ENCODE results near the gene INPP5A.
"Not testable (repeated sequence)": the region's sequence is repeated elsewhere in the genome, so short reads cannot be mapped to it uniquely, and the experiment has no call there.

Gene INPP5A

GRCh38 chr10:132565516-132566209 is 28.1 kb downstream of the INPP5A start:
- DNase-seq: no peak

- no peak for DNase-seq
Observed at GRCh38 chr10:132566892-132567291, 29.3 kb downstream of the INPP5A start.

DNA sequence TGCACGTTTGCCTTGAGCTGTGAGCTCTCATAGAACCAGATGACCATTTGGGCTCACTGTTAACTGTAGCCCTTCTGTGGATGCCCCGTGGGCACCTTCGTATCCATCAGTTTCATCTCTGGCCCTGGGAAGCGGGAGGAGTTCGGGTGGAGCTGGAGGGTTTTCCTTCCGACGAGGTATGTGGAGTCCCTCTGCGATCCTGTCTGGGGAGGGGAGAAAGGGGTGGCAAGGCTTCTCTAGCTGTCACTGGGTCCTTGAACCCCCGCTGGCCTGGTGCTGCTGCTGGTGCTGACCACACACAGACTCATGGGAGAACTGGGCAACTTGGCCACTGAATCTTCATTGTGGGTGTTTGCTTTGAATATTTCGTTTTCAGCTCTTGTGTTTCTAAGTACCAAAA is 32.7 kb downstream of the INPP5A start:
- no peak for DNase-seq

DNA sequence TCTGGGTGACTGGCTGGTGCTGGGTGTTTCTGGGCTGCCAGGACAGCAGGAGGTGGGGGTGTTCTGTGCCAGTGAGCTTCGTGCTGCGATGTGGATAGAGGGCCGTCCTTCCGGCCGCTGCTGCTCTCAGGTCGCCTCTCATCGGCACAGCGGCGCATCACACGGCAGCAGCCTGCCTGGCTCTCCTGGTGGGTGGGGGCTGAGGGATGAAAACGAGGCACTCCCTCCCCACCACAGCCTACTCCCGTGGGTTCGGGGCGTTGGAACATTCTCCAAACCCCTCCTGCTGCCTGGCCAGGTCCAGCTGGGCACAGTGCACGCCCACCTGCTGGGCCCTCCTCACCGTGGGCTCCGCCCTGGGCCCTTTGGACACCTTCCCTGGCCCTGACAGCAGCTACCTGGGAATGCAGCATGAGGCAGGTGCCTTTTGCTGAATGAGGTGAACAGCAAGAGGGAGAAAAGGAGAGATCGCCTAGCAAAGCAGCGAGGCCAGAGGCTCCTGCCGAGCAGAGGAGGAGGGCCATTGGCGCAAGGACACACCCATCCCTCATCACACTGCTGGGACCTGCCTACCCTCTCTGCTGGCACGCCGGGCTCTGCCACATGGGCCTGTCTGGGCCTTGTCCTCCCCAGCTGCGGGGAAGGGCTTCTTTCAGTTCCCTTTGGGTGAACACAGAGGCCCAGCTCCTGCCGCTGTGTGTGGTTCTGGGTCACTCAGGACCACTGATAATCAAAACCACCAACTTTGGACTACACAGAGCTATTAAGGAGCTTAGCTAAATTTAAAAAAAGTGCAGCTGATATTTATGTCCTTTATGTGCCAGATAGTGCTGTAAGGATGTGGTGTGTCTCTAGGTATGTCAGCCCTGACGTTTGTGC is 33.4 kb downstream of the INPP5A start:
- DNase-seq: no peak

GRCh38 chr10:132571650-132572544 is 34.3 kb downstream of the INPP5A start:
- peak; percentile 30 for DNase-seq

GRCh38 chr10:132572545-132572937 is 35.0 kb downstream of the INPP5A start:
- DNase-seq: no peak

GRCh38 chr10:132572946-132573345 is 35.4 kb downstream of the INPP5A start:
- not testable (repeated sequence) for DNase-seq

- DNase-seq: no peak
Observed at GRCh38 chr10:132574288-132574687, 36.7 kb downstream of the INPP5A start.

GRCh38 chr10:132574783-132575319 is 37.3 kb downstream of the INPP5A start:
- no peak for DNase-seq

- DNase-seq: peak; percentile 40
Observed at GRCh38 chr10:132575320-132576201, 38.0 kb downstream of the INPP5A start.

DNA sequence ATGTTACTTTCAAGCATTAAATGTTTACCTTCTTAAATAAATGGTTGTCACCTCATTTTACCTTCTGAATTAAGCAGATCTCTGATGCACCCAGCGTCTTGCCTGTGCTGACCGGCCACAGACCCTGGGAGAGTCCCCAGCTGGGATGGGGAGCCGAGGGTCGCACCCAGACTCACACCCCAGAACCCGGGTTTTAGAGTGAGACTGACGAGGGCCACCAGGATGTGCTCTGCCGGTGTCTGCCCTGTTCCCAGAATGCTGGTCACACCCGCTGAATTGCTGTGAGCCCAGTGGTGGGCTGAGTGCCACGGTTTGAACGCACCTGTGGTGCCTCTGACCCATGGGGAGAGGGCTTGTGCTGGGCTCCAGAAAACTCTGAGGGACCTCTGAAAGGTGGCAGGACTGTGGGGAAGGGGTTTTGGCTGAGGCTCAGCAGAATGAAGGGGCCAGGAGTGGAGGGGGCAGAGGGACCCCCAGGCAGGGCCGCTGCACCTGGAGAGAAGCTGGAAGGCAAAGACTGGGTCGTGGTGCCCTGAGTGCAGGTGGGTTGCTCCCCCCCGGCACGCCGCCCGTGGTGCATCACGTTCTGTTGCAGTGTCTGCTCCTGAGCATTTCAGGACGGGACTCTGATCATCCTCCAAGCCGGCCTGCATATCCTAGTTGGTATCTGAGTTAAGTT is 39.2 kb downstream of the INPP5A start:
- no peak for DNase-seq

- no peak for DNase-seq
Observed at GRCh38 chr10:132577350-132578003, 39.9 kb downstream of the INPP5A start.

DNA sequence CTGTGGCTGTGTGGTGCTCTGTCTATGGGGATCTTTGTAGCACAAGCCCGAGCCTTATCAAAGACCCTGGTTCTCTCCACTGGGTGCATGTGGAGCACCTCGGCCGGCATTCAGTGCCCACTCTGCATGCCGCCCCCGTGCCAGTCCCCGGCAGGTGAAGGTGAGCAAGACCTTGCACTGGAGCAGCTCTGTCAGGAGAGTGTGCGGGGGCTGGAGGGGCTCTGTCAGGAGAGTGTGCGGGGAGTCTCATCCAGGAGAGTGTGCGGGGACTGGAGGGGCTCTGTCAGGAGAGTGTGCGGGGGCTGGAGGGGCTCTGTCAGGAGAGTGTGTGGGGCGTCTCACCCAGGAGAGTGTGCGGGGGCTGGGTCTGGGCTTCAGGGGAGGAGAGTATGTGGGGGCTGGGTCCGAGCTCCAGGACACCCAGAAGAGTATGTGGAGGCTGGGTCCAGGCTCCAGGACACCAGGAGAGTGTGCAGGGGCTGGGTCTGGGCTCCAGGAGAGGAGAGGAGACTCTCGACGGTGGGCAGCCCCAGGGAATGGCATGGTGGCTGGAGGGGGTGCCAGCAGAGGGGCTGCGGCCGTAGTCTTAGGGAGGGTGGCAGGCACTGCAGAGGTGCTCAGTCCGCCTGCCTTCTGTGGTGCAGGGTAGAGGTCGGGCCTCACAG is 40.8 kb downstream of the INPP5A start:
- no peak for DNase-seq

GRCh38 chr10:132579027-132579859 is 41.7 kb downstream of the INPP5A start:
- no peak for DNase-seq

GRCh38 chr10:132580143-132580542 is 42.6 kb downstream of the INPP5A start:
- no peak for DNase-seq

DNA sequence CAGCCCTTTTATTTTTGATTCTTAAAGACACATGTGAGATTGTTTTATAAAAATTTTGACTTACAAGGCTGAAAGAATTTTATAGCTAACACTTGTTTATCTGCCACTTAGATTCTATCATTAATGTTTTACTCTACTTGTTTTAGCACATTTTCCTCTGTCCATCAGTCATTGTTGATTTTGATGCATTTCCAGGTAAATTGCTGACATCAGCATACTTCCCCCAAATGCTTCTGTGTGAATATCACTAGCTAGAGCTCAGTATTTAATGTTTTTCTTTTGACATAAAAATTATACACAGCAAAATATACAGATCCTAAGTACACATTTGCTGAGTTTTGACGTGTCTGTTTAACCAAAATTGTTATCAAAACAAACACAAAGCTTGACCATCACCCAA is 43.0 kb downstream of the INPP5A start:
- DNase-seq: no peak

DNA sequence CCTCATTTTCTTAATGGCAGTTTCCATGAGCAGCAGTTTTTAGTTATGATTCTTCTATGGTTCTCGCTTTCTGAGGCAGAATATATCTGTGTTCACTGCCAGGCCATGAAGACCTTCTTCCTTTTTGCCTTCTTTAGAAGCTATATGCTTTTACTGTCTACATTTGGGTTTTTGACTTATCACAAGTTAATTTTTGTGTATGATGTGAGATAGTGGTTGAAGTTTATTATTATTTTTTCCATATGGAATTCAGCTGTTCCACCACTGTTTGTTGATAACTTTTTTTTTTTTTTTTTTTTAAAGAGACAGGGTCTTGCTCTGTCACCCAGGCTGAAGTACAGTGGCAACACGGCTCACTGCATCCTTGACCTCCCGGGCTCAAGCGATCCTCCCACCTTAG is 44.5 kb downstream of the INPP5A start:
- DNase-seq: no peak

DNA sequence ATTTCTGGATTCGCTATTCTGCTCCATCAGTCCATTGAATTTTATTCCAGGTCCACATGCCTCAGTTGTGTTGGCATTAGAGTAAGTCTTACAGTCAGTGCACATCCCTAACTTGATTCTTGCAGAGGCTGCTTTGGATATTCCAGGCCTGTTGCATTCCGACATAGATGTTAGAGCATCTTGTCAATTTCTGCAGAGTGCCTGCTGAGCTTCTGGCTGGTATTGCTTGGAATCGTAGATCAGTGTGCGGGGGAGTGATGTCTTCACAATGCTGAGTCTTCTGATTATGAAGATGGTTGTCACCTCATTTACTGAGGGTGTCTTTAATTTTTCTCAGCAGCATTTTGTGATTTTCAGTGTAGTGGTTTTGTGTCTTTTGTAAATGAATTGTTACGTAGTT is 45.2 kb downstream of the INPP5A start:
- DNase-seq: no peak

DNA sequence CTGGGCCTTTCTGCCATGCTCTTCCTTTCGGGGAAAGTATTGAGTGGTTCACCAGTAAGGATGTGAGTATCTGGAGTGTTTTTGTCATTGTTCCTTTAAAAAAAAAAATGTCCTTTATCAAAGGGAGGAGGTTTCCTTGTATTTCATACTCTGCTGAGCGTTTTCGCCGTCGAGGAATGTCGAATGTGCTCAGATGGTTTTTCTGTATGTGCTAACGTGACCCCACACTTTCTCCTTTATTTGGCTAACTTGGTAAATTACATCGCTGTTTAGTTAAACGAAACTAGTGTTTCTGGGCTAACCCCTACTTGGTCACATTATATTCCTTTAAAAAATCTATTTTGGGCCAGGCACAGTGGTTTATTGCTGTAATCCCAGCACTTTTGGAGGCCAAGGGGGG is 45.9 kb downstream of the INPP5A start:
- DNase-seq: no peak

All from NCI-H2029 (cell line).